Measurements from ENCODE around the gene DDX21. TPM values are rescaled to one million over a fixed set of nuclear protein-coding genes. Genes with fewer than 3 reads are reported as not detected.
"Not testable (repeated sequence)": the region's sequence is repeated elsewhere in the genome, so short reads cannot be mapped to it uniquely, and the experiment has no call there.

The DDX21 gene
- total RNA-seq, 1 experiment from 2014 or later: 116 TPM

DNA sequence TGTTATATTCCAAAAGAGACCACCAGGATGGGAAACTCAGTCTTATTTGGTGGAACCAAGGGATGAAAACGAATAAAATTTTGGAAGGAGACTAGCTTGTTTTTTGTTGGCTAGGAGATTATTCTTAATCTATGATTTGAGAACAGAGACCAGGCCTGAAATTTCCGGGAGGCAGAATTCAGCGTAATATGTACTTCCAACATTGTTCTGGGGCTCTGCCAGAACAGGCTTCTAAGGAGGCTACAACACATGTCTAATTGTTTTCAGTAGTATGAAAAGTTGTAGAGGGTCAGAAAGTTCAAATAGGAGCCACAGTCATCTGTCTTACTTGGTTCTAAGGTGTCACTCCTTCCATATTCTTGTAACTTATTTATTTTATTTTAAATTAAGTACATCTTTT is 1.7 kb downstream of the DDX21 start:
- H3K4me3 ChIP-seq: peak overlapping the region; percentile 84
- H3K36me3 ChIP-seq: peaks cover 63% of the 10 kb centered on the region
- no peak for DNase-seq (ENCODE audit: low read depth in 1 of 2, low spot score in 2 of 2)
- H3K4me1 ChIP-seq (replicated peaks): peaks cover 9% of the 10 kb centered on the region; the same call in 1 of the 2 replicates
- no peak overlapping the region for H3K27ac ChIP-seq
- H3K27me3 ChIP-seq (replicated peaks): no peaks in the 10 kb centered on the region
- no peaks in the 10 kb centered on the region for H3K9me3 ChIP-seq (replicated peaks)

GRCh38 chr10:68959695-68960527 is 3.9 kb downstream of the DDX21 start:
- H3K36me3 ChIP-seq: peaks cover 83% of the 10 kb centered on the region

GRCh38 chr10:68963151-68963550 is 7.2 kb downstream of the DDX21 start:
- no peaks in the 10 kb centered on the region for H3K9me3 ChIP-seq (replicated peaks)
- peaks cover 98% of the 10 kb centered on the region for H3K36me3 ChIP-seq
- H3K4me1 ChIP-seq (replicated peaks): no peaks in the 10 kb centered on the region
- no peaks in the 10 kb centered on the region for H3K27me3 ChIP-seq (replicated peaks)
- no peak for DNase-seq (ENCODE audit: low read depth in 1 of 2, low spot score in 2 of 2)
- no peak overlapping the region for H3K4me3 ChIP-seq
- H3K27ac ChIP-seq: no peak overlapping the region

More at GRCh38 chr10:68959695-68960527, 3.9 kb downstream of the DDX21 start:
- no peaks in the 10 kb centered on the region for H3K9me3 ChIP-seq (replicated peaks)
- no peak overlapping the region for H3K4me3 ChIP-seq
- no peak overlapping the region for H3K27ac ChIP-seq
- DNase-seq (ENCODE audit: low read depth in 1 of 2, low spot score in 2 of 2): no peak
- no peaks in the 10 kb centered on the region for H3K27me3 ChIP-seq (replicated peaks)
- peaks cover 9% of the 10 kb centered on the region; the same call in 1 of the 2 replicates for H3K4me1 ChIP-seq (replicated peaks)

DNA sequence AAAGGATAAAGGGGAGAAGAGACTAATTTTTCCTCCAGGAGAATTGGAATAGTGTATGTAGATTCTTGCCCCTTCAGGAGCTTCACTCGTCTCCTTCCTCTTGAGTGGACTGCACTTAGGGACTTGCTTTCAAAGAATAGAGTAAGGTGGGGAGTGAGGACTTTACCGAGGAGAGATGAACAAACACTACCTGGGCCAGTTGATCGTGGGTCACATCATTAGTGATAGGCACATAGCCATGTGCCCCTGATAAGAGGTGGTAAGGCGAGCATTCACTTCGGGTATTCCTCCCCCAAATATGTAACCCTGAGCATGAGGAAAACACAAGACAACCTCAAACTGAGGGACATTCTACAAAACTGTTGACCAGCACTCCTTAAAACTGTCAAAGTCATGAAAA is 18.0 kb downstream of the DDX21 start:
- H3K36me3 ChIP-seq: peaks cover 100% of the 10 kb centered on the region

GRCh38 chr10:68975936-68976473 is 20.0 kb downstream of the DDX21 start:
- not testable (repeated sequence) for DNase-seq (ENCODE audit: low read depth in 1 of 2, low spot score in 2 of 2); H3K4me3 ChIP-seq; H3K9me3 ChIP-seq (replicated peaks); H3K27me3 ChIP-seq (replicated peaks); H3K4me1 ChIP-seq (replicated peaks); H3K27ac ChIP-seq
- peaks cover 99% of the 10 kb centered on the region for H3K36me3 ChIP-seq

More for the DNA sequence above, 18.0 kb downstream of the DDX21 start:
- Histone ChIP-seq H3K27me3 (replicated peaks) (no peaks in the 10 kb centered on the region), H3K4me1 (replicated peaks) (no peaks in the 10 kb centered on the region), H3K27ac (no peak overlapping the region), H3K9me3 (replicated peaks) (no peaks in the 10 kb centered on the region), H3K4me3 (no peak overlapping the region)
- no peak for DNase-seq (ENCODE audit: low read depth in 1 of 2, low spot score in 2 of 2)

DNA sequence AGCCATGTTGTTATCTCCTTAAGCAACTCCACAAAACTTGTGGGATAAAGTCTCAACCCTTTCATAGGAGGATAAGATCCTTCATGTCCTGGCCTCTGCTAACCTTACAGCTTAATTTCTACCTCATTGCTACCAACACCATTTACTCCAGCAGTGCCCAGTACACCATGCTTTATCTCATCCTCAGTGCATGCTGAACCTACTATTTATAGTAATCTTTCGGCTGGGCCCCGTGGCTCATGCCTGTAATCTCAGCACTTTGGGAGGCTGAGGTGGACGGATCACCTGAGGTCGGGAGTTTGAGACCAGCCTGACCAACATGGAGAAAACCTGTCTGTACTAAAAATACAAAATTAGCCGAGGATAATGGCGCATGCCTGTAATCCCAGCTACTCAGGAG is 23.8 kb downstream of the DDX21 start:
- DNase-seq (ENCODE audit: low read depth in 1 of 2, low spot score in 2 of 2); H3K9me3 ChIP-seq (replicated peaks); H3K4me3 ChIP-seq; H3K27ac ChIP-seq; H3K27me3 ChIP-seq (replicated peaks); H3K4me1 ChIP-seq (replicated peaks): not testable (repeated sequence)
- H3K36me3 ChIP-seq: peaks cover 95% of the 10 kb centered on the region

DNA sequence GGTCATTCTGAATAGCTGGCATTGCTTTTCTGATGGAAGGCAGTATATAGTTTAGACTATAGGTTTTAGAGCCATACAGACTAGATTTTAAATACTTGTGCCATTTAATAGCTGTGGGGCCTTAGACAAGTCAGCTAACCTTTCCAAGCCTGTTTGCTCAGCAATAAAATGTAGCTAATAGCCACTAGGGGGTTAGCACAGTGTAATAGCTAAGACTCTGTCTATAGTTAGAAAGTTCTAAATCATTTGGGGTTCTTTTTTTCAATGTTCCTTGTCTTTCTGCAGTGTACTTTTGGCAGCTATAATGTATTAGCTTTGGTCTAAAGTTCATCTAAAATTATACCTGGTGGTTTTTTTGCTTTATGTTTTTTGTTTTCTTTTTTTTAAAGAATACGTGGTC is 25.1 kb downstream of the DDX21 start:
- DNase-seq (ENCODE audit: low read depth in 1 of 2, low spot score in 2 of 2): no peak
- Histone ChIP-seq H3K36me3 (peaks cover 91% of the 10 kb centered on the region), H3K9me3 (replicated peaks) (no peaks in the 10 kb centered on the region), H3K4me1 (replicated peaks) (no peaks in the 10 kb centered on the region), H3K27ac (no peak overlapping the region), H3K4me3 (no peak overlapping the region), H3K27me3 (replicated peaks) (no peaks in the 10 kb centered on the region)

GRCh38 chr10:68982389-68982788 is 26.4 kb downstream of the DDX21 start:
- H3K9me3 ChIP-seq (replicated peaks): no peaks in the 10 kb centered on the region
- no peak overlapping the region for H3K27ac ChIP-seq
- no peaks in the 10 kb centered on the region for H3K27me3 ChIP-seq (replicated peaks)
- no peak for DNase-seq (ENCODE audit: low read depth in 1 of 2, low spot score in 2 of 2)
- no peaks in the 10 kb centered on the region for H3K4me1 ChIP-seq (replicated peaks)
- peaks cover 78% of the 10 kb centered on the region for H3K36me3 ChIP-seq
- no peak overlapping the region for H3K4me3 ChIP-seq

GRCh38 chr10:68987611-68988010 is 31.6 kb downstream of the DDX21 start:
- Histone ChIP-seq H3K27me3 (replicated peaks) (no peaks in the 10 kb centered on the region), H3K27ac (no peak overlapping the region), H3K4me1 (replicated peaks) (peaks cover 14% of the 10 kb centered on the region), H3K9me3 (replicated peaks) (no peaks in the 10 kb centered on the region), H3K4me3 (no peak overlapping the region), H3K36me3 (peaks cover 42% of the 10 kb centered on the region)
- no peak for DNase-seq (ENCODE audit: low read depth in 1 of 2, low spot score in 2 of 2)

GRCh38 chr10:68988530-68989316 is 32.8 kb downstream of the DDX21 start, which contains the start of gene KIFBP:
TSS of gene KIFBP (plus strand) at chr10:68988803. CDS start at chr10:68988833, 30 bp downstream.
- Histone ChIP-seq H3K4me3 (peak within 1 kb of the TSS; percentile 77), H3K27me3 (replicated peaks) (no peaks in the 10 kb centered on the region), H3K36me3 (peaks cover 33% of the 10 kb centered on the region), H3K9me3 (replicated peaks) (no peaks in the 10 kb centered on the region), H3K4me1 (replicated peaks) (peaks cover 18% of the 10 kb centered on the region), H3K27ac (peak within 1 kb of the TSS; percentile 40)
- peak; percentile 94 for DNase-seq (ENCODE audit: low read depth in 1 of 2, low spot score in 2 of 2)

DNA sequence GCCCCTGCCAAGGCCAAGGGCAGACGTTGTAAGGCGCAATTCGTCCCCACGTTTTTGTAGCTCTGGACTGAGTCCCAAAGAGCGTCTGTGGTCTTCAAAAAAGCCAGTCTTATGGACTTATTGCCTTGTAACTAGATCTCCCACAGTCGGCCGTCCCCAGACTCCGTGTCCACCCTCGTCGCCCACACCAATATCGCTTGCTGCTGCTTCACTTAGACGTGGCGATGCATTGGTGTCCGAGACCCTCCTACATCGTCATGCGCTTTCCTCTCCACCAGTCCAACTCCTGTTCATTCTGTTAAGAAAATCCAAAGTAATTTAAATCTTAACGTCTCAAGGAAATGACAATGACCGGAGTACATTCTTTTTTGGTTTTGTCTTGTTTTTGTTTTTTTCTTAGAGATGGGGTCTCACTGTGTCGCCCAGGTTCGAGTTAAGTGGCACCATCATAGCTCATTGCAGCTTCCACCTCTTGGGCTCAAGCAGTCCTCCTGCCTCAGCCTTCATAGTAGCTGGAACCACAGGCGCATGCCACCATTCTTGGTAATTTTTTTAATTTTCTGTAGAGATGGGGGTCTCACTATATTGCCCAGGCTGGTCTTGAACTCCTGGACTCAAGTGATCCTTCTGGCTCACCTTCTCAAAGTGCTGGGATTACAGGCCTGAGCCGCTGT is 33.5 kb downstream of the DDX21 start:
- H3K27me3 ChIP-seq (replicated peaks): no peaks in the 10 kb centered on the region
- no peaks in the 10 kb centered on the region for H3K9me3 ChIP-seq (replicated peaks)
- H3K36me3 ChIP-seq: peaks cover 26% of the 10 kb centered on the region
- peaks cover 18% of the 10 kb centered on the region for H3K4me1 ChIP-seq (replicated peaks)
- no peak for DNase-seq (ENCODE audit: low read depth in 1 of 2, low spot score in 2 of 2)
- H3K4me3 ChIP-seq: peak overlapping the region; percentile 77
- H3K27ac ChIP-seq: peak overlapping the region; percentile 40

GRCh38 chr10:68992636-68993440 is 36.9 kb downstream of the DDX21 start:
- Histone ChIP-seq H3K4me3 (no peak overlapping the region), H3K4me1 (replicated peaks) (peaks cover 18% of the 10 kb centered on the region), H3K27ac (peak overlapping the region; percentile 6; the same call in 1 of the 2 replicates), H3K36me3 (peaks cover 15% of the 10 kb centered on the region; the same call in 1 of the 2 replicates), H3K9me3 (replicated peaks) (no peaks in the 10 kb centered on the region), H3K27me3 (replicated peaks) (no peaks in the 10 kb centered on the region)
- DNase-seq (ENCODE audit: low read depth in 1 of 2, low spot score in 2 of 2): peak in 1 of 2 experiments; percentile 20

- H3K27ac ChIP-seq: no peak overlapping the region
- no peaks in the 10 kb centered on the region for H3K9me3 ChIP-seq (replicated peaks)
- H3K36me3 ChIP-seq: peaks cover 8% of the 10 kb centered on the region; the same call in 1 of the 2 replicates
- no peaks in the 10 kb centered on the region for H3K27me3 ChIP-seq (replicated peaks)
- DNase-seq (ENCODE audit: low read depth in 1 of 2, low spot score in 2 of 2): no peak
- peaks cover 7% of the 10 kb centered on the region for H3K4me1 ChIP-seq (replicated peaks)
- no peak overlapping the region for H3K4me3 ChIP-seq
Observed at GRCh38 chr10:68997211-68997610, 41.2 kb downstream of the DDX21 start.

All from SJSA1 (cell line).